KMS-11 (cell line): ENCODE measurements around the gene DMBX1.

Experiments
- H2AFZ ChIP-seq: fragments of 200-600 bp; sonication (generic); 2 replicates; pipeline ENCODE4 v1.6.1; 2016; ENCODE audit warnings: antibody characterized with exemption, mixed run types, low read depth
- H3K27ac ChIP-seq: fragments of 200-600 bp; sonication (generic); 2 replicates; pipeline ENCODE4 v1.6.1; 2016; ENCODE audit warnings: mild to moderate bottlenecking, mixed run types
- H3K27me3 ChIP-seq: fragments of 200-600 bp; sonication (generic); 2 replicates; pipeline ENCODE4 v1.6.1; 2017; ENCODE audit warnings: mild to moderate bottlenecking, low read depth, mixed run types, moderate library complexity; ENCODE audit not compliant: insufficient read depth
- H3K36me3 ChIP-seq: fragments of 200-600 bp; sonication (generic); 2 replicates; pipeline ENCODE4 v1.6.1; 2017; ENCODE audit warnings: mild to moderate bottlenecking, mixed run types; ENCODE audit not compliant: insufficient read depth
- H3K4me1 ChIP-seq: fragments of 200-600 bp; sonication (generic); 2 replicates; pipeline ENCODE4 v1.6.1; 2016; ENCODE audit warnings: mild to moderate bottlenecking, low read depth, mixed run types; ENCODE audit not compliant: poor library complexity, severe bottlenecking
- H3K4me2 ChIP-seq: fragments of 200-600 bp; sonication (generic); 2 replicates; pipeline ENCODE4 v1.7.0; 2016; ENCODE audit warnings: mild to moderate bottlenecking, mixed run types
- H3K4me3 ChIP-seq: fragments of 200-600 bp; sonication (generic); IDR thresholded peaks from 2 replicates; pipeline ENCODE4 v1.6.1; 2017; ENCODE audit warnings: low read depth, low read length, mixed read lengths; ENCODE audit not compliant: insufficient read depth
- H3K79me2 ChIP-seq: fragments of 200-600 bp; sonication (generic); 2 replicates; pipeline ENCODE4 v1.6.1; 2016; ENCODE audit warnings: low read depth, mixed run types; ENCODE audit not compliant: insufficient read depth
- H3K9ac ChIP-seq: fragments of 200-600 bp; sonication (generic); 2 replicates; pipeline ENCODE4 v1.6.1; 2016; ENCODE audit warnings: mild to moderate bottlenecking, mixed run types
- H4K20me1 ChIP-seq: fragments of 200-600 bp; sonication (generic); 2 replicates; pipeline ENCODE4 v1.6.1; 2016; ENCODE audit warnings: mild to moderate bottlenecking, mixed run types; ENCODE audit not compliant: insufficient read depth
- CTCF ChIP-seq: fragments of 200-600 bp; sonication (generic); conservative IDR thresholded peaks from 2 replicates; pipeline ENCODE4 v1.6.1; 2017; ENCODE audit warnings: low read depth, mild to moderate bottlenecking, antibody characterized with exemption, low read length, moderate library complexity, mixed read lengths

Gene DMBX1

GRCh38 chr1:46496505-46496904, 6.9 kb downstream of the DMBX1 start:
- Histone ChIP-seq H3K9ac (no peak overlapping the region), H3K4me3 (no peak overlapping the region), H4K20me1 (no peaks in the 10 kb centered on the region), H3K4me2 (no peak overlapping the region), H3K27ac (no peak overlapping the region), H3K36me3 (no peaks in the 10 kb centered on the region), H2AFZ (no peak overlapping the region), H3K27me3 (peaks cover 12% of the 10 kb centered on the region), H3K4me1 (no peaks in the 10 kb centered on the region), H3K79me2 (no peaks in the 10 kb centered on the region)
- TF ChIP-seq CTCF = no peak

DNA sequence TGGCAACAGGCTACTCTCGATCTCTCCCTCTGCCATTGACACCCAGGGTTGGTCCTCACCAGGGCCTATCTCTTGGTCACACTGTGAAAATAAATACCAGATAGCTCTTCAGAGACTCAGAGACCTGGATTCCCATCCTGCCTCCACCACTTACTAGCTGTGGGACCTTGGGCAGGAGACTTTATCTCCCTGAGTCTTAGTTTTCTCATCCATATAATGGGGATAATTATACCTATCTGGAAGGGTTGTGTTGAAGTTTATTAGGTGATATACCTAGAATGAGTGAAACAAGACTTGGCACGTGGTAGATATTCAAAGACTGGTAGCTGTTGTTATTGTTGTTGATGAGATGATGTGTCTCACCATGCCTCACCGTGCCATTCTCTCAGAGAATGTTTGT, 7.4 kb downstream of the DMBX1 start:
- Histone ChIP-seq H3K79me2 (no peaks in the 10 kb centered on the region), H3K27me3 (peaks cover 7% of the 10 kb centered on the region), H3K36me3 (no peaks in the 10 kb centered on the region), H3K9ac (no peak overlapping the region), H3K27ac (no peak overlapping the region), H2AFZ (no peak overlapping the region), H3K4me2 (no peak overlapping the region), H3K4me1 (no peaks in the 10 kb centered on the region), H3K4me3 (no peak overlapping the region), H4K20me1 (no peaks in the 10 kb centered on the region)
- TF ChIP-seq CTCF = no peak

- no peak overlapping the region for H3K9ac ChIP-seq
Observed at GRCh38 chr1:46497665-46498064, 8.0 kb downstream of the DMBX1 start.

DNA sequence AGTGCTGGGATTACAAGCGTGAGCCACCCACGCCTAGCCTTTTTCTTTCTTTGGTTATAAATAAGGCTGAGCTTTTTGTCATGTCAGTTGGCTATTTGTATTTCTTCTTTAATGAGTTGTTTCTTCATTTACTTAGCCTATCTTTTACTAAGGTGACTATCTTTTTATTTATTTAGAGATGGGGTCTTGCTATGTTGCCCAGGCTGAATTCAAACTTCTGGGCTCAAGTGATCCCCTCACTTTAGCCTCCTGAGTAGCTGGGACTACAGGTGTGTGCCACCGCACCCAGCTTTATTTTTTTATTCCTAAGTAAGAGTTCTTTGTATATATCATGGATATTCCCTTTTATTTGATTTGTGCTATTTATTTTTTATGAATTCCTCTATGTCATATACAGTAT, 11.9 kb downstream of the DMBX1 start:
- Histone ChIP-seq H2AFZ (no peak overlapping the region), H3K4me3 (no peak overlapping the region), H3K4me2 (no peak overlapping the region), H3K79me2 (no peaks in the 10 kb centered on the region), H4K20me1 (no peaks in the 10 kb centered on the region), H3K27ac (no peak overlapping the region), H3K36me3 (no peaks in the 10 kb centered on the region), H3K27me3 (no peaks in the 10 kb centered on the region), H3K4me1 (no peaks in the 10 kb centered on the region), H3K9ac (no peak overlapping the region)
- no peak for TF ChIP-seq CTCF

More at GRCh38 chr1:46497665-46498064, 8.0 kb downstream of the DMBX1 start:
- no peaks in the 10 kb centered on the region for H3K79me2 ChIP-seq
- no peak overlapping the region for H2AFZ ChIP-seq
- peaks cover 2% of the 10 kb centered on the region for H3K27me3 ChIP-seq
- no peak overlapping the region for H3K27ac ChIP-seq
- no peaks in the 10 kb centered on the region for H3K4me1 ChIP-seq
- no peaks in the 10 kb centered on the region for H4K20me1 ChIP-seq
- TF ChIP-seq CTCF = no peak
- H3K4me3 ChIP-seq = no peak overlapping the region
- no peak overlapping the region for H3K4me2 ChIP-seq
- H3K36me3 ChIP-seq = no peaks in the 10 kb centered on the region
